ENCODE data around the gene ERC2.

The ERC2 gene

GRCh38 chr3:55904716-55905115, 563.6 kb downstream of the ERC2 start:
- no peak for TF ChIP-seq POLR2A (IDR thresholded peaks at IDR 0.05; ENCODE audit: low read depth, low read length)
- TF ChIP-seq TAF1 (IDR thresholded peaks at IDR 0.05; ENCODE audit: borderline replicate concordance, low read depth, low read length) = no peak
- TF ChIP-seq POLR2AphosphoS5 (IDR thresholded peaks at IDR 0.05; ENCODE audit: low read depth, low read length) = no peak
- no peak for FAIRE-seq

GRCh38 chr3:55903680-55904079, 564.6 kb downstream of the ERC2 start:
- TF ChIP-seq POLR2A (IDR thresholded peaks at IDR 0.05; ENCODE audit: low read depth, low read length) (no peak), TAF1 (IDR thresholded peaks at IDR 0.05; ENCODE audit: borderline replicate concordance, low read depth, low read length) (no peak), POLR2AphosphoS5 (IDR thresholded peaks at IDR 0.05; ENCODE audit: low read depth, low read length) (no peak)
- DNase-seq (ENCODE audit: insufficient read length) (no peak), FAIRE-seq (no peak)

More at GRCh38 chr3:55904716-55905115, 563.6 kb downstream of the ERC2 start:
- DNase-seq (ENCODE audit: insufficient read length) = no peak

- FAIRE-seq (no peak), DNase-seq (ENCODE audit: insufficient read length) (no peak)
- TF ChIP-seq POLR2A (IDR thresholded peaks at IDR 0.05; ENCODE audit: low read depth, low read length) = no peak
- TF ChIP-seq POLR2AphosphoS5 (IDR thresholded peaks at IDR 0.05; ENCODE audit: low read depth, low read length) = no peak
- TF ChIP-seq TAF1 (IDR thresholded peaks at IDR 0.05; ENCODE audit: borderline replicate concordance, low read depth, low read length) = no peak
Measured at GRCh38 chr3:55902221-55902900, 565.9 kb downstream of the ERC2 start.

- no peak for TF ChIP-seq POLR2A (IDR thresholded peaks at IDR 0.05; ENCODE audit: low read depth, low read length)
- TF ChIP-seq TAF1 (IDR thresholded peaks at IDR 0.05; ENCODE audit: borderline replicate concordance, low read depth, low read length) = no peak
- no peak for TF ChIP-seq POLR2AphosphoS5 (IDR thresholded peaks at IDR 0.05; ENCODE audit: low read depth, low read length)
- no peak for DNase-seq (ENCODE audit: insufficient read length)
- no peak for FAIRE-seq
Measured at GRCh38 chr3:55899887-55900286, 568.4 kb downstream of the ERC2 start.

- TF ChIP-seq TAF1 (IDR thresholded peaks at IDR 0.05; ENCODE audit: borderline replicate concordance, low read depth, low read length) (no peak), POLR2AphosphoS5 (IDR thresholded peaks at IDR 0.05; ENCODE audit: low read depth, low read length) (no peak), POLR2A (IDR thresholded peaks at IDR 0.05; ENCODE audit: low read depth, low read length) (no peak)
- DNase-seq (ENCODE audit: insufficient read length) (no peak), FAIRE-seq (no peak)
Measured at GRCh38 chr3:55897573-55898224, 570.6 kb downstream of the ERC2 start.

GRCh38 chr3:55895897-55896566, 572.2 kb downstream of the ERC2 start:
- FAIRE-seq = no peak
- no peak for TF ChIP-seq POLR2A (IDR thresholded peaks at IDR 0.05; ENCODE audit: low read depth, low read length)
- TF ChIP-seq TAF1 (IDR thresholded peaks at IDR 0.05; ENCODE audit: borderline replicate concordance, low read depth, low read length) = no peak
- no peak for TF ChIP-seq POLR2AphosphoS5 (IDR thresholded peaks at IDR 0.05; ENCODE audit: low read depth, low read length)

GRCh38 chr3:55894605-55895004, 573.7 kb downstream of the ERC2 start:
- FAIRE-seq (no peak), DNase-seq (ENCODE audit: insufficient read length) (no peak)
- TF ChIP-seq TAF1 (IDR thresholded peaks at IDR 0.05; ENCODE audit: borderline replicate concordance, low read depth, low read length) (no peak), POLR2AphosphoS5 (IDR thresholded peaks at IDR 0.05; ENCODE audit: low read depth, low read length) (no peak), POLR2A (IDR thresholded peaks at IDR 0.05; ENCODE audit: low read depth, low read length) (no peak)

More at GRCh38 chr3:55895897-55896566, 572.2 kb downstream of the ERC2 start:
- DNase-seq (ENCODE audit: insufficient read length) = no peak

GRCh38 chr3:55893045-55893664, 575.1 kb downstream of the ERC2 start:
- no peak for TF ChIP-seq TAF1 (IDR thresholded peaks at IDR 0.05; ENCODE audit: borderline replicate concordance, low read depth, low read length)
- no peak for TF ChIP-seq POLR2A (IDR thresholded peaks at IDR 0.05; ENCODE audit: low read depth, low read length)
- no peak for TF ChIP-seq POLR2AphosphoS5 (IDR thresholded peaks at IDR 0.05; ENCODE audit: low read depth, low read length)
- FAIRE-seq = no peak

GRCh38 chr3:55891106-55891505, 577.2 kb downstream of the ERC2 start:
- no peak for TF ChIP-seq POLR2AphosphoS5 (IDR thresholded peaks at IDR 0.05; ENCODE audit: low read depth, low read length)
- TF ChIP-seq TAF1 (IDR thresholded peaks at IDR 0.05; ENCODE audit: borderline replicate concordance, low read depth, low read length) = no peak
- TF ChIP-seq POLR2A (IDR thresholded peaks at IDR 0.05; ENCODE audit: low read depth, low read length) = no peak
- DNase-seq (ENCODE audit: insufficient read length) = no peak
- FAIRE-seq = no peak

More at GRCh38 chr3:55893045-55893664, 575.1 kb downstream of the ERC2 start:
- DNase-seq (ENCODE audit: insufficient read length) = no peak

GRCh38 chr3:55888282-55888885, 579.9 kb downstream of the ERC2 start:
- DNase-seq (ENCODE audit: insufficient read length) = no peak
- FAIRE-seq = no peak
- TF ChIP-seq POLR2AphosphoS5 (IDR thresholded peaks at IDR 0.05; ENCODE audit: low read depth, low read length) = no peak

GRCh38 chr3:55885721-55886120, 582.5 kb downstream of the ERC2 start:
- TF ChIP-seq POLR2AphosphoS5 (IDR thresholded peaks at IDR 0.05; ENCODE audit: low read depth, low read length) (no peak), POLR2A (IDR thresholded peaks at IDR 0.05; ENCODE audit: low read depth, low read length) (no peak), TAF1 (IDR thresholded peaks at IDR 0.05; ENCODE audit: borderline replicate concordance, low read depth, low read length) (no peak)
- no peak for DNase-seq (ENCODE audit: insufficient read length)
- no peak for FAIRE-seq

All from GM12892 (cell line).